ENCODE measurements around the gene NOL4L. TPM values are rescaled to one million over a fixed set of nuclear protein-coding genes. Genes with fewer than 3 reads are reported as not detected.

Gene NOL4L
- total RNA-seq, 4 donors from 2014 or later, result 2.6 to 12.8 (median 6.4) TPM

GRCh38 chr20:32395066-32395465 is 190.1 kb downstream of the NOL4L start:
- Histone ChIP-seq H3K4me3 (no peak overlapping the region), H3K9me3 (no peaks in the 10 kb centered on the region), H3K27me3 (no peaks in the 10 kb centered on the region), H3K27ac (no peak overlapping the region), H3K36me3 (peaks cover 9% of the 10 kb centered on the region), H3K4me1 (no peaks in the 10 kb centered on the region)
- TF ChIP-seq EP300 (IDR thresholded peaks at IDR 0.05), result no peak
- TF ChIP-seq CTCF (IDR thresholded peaks at IDR 0.05), result no peak
- TF ChIP-seq POLR2AphosphoS5 (IDR thresholded peaks at IDR 0.05), result no peak
- TF ChIP-seq POLR2A (IDR thresholded peaks at IDR 0.05), result no peak
- no peak for DNase-seq (ENCODE audit: low spot score in 2 of 2)
- WGBS, result 95% methylated on average over 3 of the region's 3 CpGs

Other genes with a start within 250 kb of the NOL4L start
- 100 to 1,000 TPM in 1 of 4 donors, 10 to 100 TPM in 3; 43.2 to 143 (median 71.8) TPM for gene ASXL1, start 227.0 kb downstream of the NOL4L start, total RNA-seq
- under 1 TPM in 2 of 4 donors, not detected in 2; 0.15 to 0.97 TPM for gene C20orf203, start 88.6 kb upstream of the NOL4L start, total RNA-seq
- gene COMMD7, start 158.1 kb upstream of the NOL4L start, total RNA-seq, result 10 to 100 TPM; 13.3 to 17.5 (median 15.6) TPM
- 1 to 10 TPM; 2.7 to 5.0 (median 2.9) TPM for gene DNMT3B, start 177.1 kb upstream of the NOL4L start, total RNA-seq
- gene MAPRE1, start 234.6 kb upstream of the NOL4L start, total RNA-seq, result 10 to 100 TPM; 41.9 to 67.8 (median 53.2) TPM

All from suprapubic skin (tissue), 4 donors.